Measurements from ENCODE around the gene SYT13. TPM values are rescaled to one million over a fixed set of nuclear protein-coding genes. Genes with fewer than 3 reads are reported as not detected.
A peak's percentile ranks its signal among the peaks of the same experiment; 100 is the strongest.

Gene SYT13
- total RNA-seq, 1 experiment from 2014 or later, result 0.19 TPM

DNA sequence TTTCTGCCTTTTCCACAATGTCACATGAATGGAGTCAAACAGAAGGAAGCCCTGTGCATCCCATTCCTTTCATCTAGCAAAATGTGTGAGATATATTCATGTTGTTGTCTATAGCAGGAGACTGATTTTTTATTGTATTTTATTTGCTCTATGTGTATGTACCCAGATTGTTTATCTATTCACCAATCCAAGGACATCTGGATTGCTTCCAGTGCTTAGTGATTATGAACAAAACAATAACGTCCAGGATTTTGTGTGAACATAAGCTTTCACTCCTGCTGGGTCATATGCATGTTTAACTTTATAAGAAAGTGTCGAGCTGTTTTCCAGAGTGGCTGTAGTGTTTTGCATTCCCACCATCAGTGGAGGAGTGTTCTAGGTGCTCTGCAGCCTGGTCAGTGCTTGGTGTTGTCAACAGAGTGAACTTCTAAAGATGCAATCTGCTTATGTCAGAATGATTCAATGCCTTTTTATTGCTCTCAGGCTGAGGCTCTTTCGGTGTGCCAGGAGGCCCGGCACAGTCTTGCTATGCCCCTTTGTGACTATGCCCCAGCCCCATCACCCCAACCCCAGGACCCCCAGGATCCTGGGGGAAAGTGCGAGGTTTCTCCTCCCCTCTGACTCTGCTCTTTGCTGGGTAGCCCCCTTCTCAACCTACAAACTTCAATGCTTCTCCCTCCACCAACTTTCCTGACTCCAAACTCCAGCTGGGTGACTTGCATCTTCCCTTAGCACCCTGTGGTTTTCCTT, 19.9 kb upstream of the SYT13 start:
- no peak for DNase-seq (ENCODE audit: low spot score)

GRCh38 chr11:45304992-45305335, 18.8 kb upstream of the SYT13 start:
- DNase-seq (ENCODE audit: low spot score), result no peak

DNA sequence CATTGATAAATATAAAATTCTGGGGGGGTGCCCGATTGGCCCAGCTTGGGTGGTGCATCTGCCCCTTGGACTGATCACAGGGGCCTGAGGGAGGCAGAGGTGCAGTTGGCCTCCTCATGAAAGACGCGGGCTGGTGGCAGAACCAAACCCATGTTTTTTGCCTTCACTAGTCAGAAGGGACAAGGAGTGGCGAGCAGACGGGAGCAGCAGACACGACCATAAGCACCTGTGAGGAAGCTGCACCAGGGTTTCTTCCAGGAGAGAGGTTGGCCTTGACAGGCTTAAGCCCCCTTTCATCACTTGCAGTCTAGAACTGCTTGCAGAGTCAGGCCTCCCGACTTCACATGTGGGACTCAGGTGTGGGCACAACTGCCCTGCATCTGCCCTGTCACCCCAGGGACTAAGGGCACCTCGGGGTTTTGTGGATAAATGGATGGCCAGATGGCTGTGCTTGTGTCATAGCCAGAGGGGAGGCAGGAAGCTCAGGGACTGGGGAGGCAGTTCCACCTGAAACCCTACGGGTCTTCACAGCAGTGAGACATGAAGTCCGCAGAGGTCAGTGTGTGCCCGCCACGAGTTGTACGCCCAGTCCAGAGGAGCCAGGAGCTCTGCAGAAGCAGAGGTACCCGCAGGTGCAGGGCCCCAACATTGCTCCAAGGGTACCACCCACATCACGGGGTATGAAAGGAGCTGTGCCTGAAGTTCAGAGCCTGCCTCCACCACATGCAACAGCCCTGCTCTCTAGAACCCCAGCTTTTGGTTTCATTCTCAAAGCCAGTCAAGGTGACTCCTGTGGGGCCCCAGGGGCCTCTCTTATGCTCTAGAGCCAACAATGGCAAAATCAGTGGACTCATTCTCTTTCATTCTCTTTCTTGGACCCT, 18.2 kb upstream of the SYT13 start:
- DNase-seq (ENCODE audit: low spot score), result no peak

- DNase-seq (ENCODE audit: low spot score), result no peak
Measured at GRCh38 chr11:45303316-45303715, 17.2 kb upstream of the SYT13 start.

DNA sequence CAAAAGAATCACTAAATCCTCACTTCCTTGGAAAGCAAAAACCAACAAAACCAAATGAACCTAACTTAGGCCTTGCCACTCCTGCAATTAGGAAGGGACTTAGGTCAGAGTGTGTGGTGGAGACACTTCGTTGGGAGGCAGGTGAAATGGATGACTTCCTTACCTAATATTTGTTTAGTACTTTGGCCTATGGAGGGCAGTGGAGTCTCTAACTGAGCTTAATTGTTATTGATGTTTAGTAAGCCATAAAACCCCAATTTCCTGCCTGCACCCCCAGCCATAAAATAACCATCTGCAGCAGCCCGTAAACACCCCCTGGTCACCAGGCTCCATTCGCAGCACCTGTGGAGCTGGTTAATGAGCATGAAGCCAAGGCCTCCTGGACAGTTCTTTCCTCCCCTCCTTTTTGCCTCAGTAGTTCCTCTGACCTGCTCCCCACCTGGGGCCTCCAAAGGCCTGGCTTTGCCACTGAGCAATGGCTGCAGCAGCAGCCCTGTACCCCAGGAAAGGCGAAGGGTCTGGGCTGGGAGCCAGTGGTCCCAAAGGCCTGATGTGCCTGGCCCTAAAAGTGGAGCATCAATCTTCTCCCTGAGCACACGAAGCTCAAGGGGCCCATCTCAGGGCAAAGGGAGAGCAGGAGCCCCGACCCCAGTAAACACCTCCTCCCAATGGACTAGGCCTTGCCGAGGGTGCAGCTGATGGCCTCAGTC, 15.6 kb upstream of the SYT13 start:
- no peak for DNase-seq (ENCODE audit: low spot score)

DNA sequence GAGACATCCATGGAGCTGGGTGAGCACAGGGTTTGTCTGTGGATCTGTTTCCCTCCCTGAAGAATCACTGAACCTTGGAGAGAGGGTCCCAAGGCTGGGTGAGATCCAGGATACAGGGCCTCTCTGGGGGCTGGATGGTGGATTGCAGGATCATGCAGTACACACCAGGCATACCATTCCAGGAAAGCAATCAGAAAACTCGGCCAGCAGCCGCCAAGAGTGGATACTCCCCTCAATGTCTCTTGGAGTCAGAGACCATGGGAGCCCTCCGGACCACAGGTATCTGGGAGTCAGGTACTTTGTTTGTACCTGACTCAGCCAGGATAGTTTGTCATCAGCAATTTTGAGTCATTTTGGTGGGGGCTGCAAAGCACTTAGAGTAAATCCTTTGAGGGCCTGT, 14.6 kb upstream of the SYT13 start:
- DNase-seq (ENCODE audit: low spot score), result no peak

- DNase-seq (ENCODE audit: low spot score), result no peak
Measured at GRCh38 chr11:45298718-45299117, 12.6 kb upstream of the SYT13 start.

DNA sequence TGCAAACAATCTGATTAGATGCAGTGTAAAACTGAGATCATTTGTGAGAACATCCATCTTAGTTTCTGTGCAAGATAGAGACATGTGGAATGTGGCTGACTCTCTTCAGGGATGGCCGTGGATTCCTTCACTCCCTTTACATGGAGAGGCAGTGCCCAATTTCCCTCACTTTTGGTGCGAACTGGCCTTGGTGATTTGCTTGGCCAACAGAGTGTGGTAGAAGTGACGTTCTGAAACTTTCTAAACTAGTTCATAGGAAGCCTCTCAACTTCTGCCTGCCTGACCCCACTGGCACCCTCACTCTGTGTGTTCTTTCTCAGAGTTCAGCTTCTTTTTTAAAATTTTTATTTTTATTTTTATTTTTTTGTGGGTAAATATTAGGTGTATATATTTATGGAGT, 9.9 kb upstream of the SYT13 start:
- DNase-seq (ENCODE audit: low spot score), result no peak

- DNase-seq (ENCODE audit: low spot score), result no peak
Measured at GRCh38 chr11:45294499-45294898, 8.4 kb upstream of the SYT13 start.

DNA sequence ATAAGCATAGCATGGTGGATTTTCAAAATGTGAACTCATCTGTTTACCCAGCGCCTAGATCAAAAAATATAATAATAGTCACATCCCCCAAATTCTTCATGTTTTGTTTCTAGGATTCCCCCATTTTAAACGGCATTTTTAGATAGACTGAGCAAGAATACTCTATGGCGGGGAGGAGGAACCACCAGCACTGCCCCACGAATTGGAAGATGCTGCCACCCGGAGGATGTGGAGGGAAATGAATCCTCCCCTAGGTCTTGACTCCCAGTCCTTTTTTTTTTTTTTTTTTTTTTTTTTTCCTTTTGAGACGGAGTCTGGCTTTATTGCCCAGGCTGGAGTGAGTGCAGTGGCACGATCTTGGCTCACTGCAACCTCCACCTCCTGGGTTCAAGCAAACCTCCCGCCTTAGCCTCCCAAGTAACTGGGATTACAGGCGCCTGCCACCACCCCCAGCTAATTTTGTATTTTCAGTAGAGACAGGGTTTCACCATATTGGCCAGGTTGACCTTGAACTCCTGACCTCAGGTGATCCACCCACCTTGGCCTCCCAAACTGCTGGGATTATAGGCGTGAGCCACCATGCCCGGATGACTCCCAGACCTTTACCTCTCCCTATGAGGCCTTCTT, 7.5 kb upstream of the SYT13 start:
- peak; percentile 89 for DNase-seq (ENCODE audit: low spot score)

DNA sequence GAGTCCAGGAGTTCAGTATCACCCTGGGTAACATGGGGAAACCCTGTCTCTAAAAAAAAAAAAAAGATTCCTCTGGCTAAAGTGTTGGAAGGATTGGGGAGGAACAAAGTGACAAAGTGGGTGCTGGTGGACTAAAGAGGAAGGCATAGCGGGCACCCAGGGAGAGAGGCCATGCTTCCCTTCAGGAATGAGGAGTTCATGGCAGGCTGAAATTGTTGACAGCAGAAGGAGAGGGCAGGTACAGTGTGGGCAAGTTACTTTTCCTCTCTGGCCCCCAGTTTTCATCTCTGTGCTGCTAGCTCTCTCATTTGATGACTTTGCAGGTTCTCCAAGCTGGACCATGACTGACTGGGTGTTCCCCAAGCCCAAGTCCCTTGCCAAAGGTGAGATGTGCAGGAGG, 4.4 kb upstream of the SYT13 start:
- no peak for DNase-seq (ENCODE audit: low spot score)

- peak; percentile 85 for DNase-seq (ENCODE audit: low spot score)
Measured at GRCh38 chr11:45289369-45289768, 3.2 kb upstream of the SYT13 start.

GRCh38 chr11:45288339-45288738, 2.2 kb upstream of the SYT13 start:
- no peak for DNase-seq (ENCODE audit: low spot score)

GRCh38 chr11:45287316-45287903, 1.3 kb upstream of the SYT13 start:
- DNase-seq (ENCODE audit: low spot score), result no peak

- no peak for DNase-seq (ENCODE audit: low spot score)
Measured at GRCh38 chr11:45285250-45285828, 802 bp downstream of the SYT13 start.

DNA sequence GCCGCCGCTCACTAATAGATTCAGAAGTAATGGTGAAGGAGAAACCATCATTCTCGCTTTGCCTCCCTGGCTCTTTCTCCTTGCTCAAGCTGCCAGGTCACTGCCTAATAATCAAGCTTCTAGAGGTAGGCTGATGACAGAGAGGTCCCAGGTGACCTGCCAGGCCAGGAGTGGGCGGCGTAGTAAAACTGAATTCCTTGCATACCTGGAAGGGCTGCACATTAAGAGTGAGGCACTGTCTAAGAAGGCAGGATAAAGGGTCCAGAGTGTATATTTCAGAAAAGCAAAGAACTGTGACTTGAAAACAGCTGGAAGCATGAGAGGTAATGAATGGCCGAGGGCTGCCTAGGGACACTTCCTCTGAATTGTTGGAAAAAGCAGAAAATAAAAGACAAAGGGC, 4.1 kb downstream of the SYT13 start:
- no peak for DNase-seq (ENCODE audit: low spot score)

GRCh38 chr11:45280449-45280848, 5.7 kb downstream of the SYT13 start:
- peak; percentile 14 for DNase-seq (ENCODE audit: low spot score)

DNA sequence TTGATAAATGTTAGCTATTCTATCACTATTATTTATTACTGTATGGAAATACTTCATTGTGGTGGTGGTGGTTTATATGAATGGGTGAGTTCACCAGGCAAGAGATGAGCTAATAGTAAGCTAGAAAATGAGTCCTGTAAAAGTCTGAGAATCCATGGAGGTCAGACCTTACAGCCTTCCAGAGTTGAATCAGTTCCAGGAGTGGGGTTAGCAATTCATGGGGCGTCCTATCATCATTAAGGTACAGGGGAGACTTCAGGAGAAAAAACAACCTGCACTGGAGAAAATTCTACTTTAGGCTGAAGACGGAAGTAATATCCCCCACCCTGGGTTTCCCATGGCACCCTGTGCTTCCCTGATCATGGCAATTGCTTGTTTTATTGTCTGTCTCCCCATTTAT, 6.5 kb downstream of the SYT13 start:
- DNase-seq (ENCODE audit: low spot score), result no peak

GRCh38 chr11:45278714-45279113, 7.4 kb downstream of the SYT13 start:
- DNase-seq (ENCODE audit: low spot score), result no peak

- no peak for DNase-seq (ENCODE audit: low spot score)
Measured at GRCh38 chr11:45275828-45276227, 10.3 kb downstream of the SYT13 start.

GRCh38 chr11:45274206-45274605, 11.9 kb downstream of the SYT13 start:
- no peak for DNase-seq (ENCODE audit: low spot score)
